Stimulated activated CD4-positive, alpha-beta T cell treated with anti-CD3 and anti-CD28 coated beads, Interleukin-1b, Interleukin-23, amount 100 ng/mL, for 4 hours (primary cell): ENCODE results near the gene THSD4.

Experiments
- DNase-seq, 2 donors: peaks; one replicate each; pipeline ENCODE4 v3.0.0-alpha.2; 2020; ENCODE audit warnings: low read depth in 2 of 2

THSD4 gene

GRCh38 chr15:71097890-71098289 is 17.4 kb upstream of the THSD4 start:
- no peak for DNase-seq

DNA sequence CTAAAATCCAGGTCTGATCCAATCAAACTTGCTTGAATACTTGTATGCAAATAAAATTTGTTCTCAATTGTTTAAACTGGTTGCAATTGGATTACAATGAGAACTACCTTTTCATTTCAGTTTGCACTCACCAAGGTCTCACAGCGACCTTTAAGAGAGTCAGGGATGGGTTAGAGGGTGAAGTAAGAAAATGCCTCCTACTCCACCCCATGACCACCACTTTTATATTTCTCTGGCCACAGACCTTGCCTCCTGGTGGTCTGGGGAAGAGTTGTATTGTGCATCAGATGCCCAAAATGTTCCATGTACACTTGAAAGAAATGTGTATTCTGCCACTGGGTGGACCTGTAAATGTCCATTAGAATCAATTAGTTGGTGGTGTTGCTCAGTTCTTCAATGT is 16.4 kb upstream of the THSD4 start:
- DNase-seq: no peak

DNA sequence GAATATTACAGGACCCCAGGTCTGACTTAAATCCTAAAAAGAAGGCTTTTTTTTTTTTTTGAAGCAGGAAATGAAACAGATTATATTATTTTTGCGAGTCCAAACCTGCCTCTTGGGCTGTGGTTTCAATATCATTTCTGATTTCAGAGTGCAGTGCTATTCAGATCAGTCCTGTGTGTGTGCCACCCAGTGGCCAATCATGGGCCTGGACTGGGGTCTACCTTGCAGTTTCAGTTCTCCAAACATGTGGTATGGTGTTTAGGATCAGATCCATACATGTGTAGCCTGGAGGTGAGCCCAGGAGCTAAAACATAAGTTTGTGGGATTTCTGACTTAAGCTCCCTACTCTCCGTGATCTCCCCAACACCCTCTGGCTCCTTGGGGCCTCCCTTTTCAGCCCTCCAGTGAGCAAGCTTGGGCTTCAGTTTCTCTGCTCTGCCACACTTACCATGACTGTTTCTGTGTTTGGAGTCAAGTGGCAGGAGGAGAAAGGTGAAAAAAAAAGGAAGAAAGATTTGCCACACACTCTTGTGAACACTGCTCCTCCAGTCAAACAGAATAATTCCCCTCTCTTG is 12.1 kb upstream of the THSD4 start:
- DNase-seq: no peak

DNA sequence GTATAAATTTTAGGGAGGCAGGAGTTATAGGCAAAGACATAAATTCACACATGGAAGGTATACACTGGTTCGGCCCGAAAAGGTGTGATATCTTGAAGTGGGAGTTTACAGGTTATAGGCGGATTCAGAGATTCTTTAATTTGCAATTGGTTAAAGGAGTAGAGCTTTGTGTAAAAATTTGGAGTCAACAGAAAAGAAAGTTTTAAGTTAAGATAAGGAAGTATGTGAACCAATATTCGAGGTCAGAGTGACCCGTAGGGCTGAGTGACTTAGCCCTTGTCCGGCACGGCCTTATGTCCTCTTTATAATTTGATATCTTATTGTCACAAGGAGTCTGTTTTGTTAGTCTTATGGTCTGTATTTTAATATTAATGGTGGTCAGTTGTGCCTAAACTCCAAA is 10.6 kb upstream of the THSD4 start:
- no peak for DNase-seq

DNA sequence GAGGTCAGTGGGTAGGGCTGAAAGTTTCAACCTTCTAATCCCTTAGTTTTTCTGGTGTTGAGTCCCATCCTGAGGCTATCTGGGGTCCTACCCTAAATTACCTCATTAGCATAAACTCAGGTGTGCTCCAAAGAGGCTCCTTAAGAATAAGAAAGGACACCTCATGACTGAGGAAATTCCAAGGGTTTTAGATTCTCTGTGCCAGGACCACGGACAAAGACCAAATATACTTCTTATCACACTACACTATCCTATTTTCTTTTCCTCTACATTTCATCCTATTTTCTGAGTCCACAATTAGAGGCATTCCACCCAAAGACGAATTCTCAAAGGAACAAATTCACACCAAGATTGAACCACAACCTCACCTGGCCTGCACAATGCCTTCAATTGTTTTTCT is 9.8 kb upstream of the THSD4 start:
- DNase-seq: no peak

GRCh38 chr15:71106802-71107500 is 8.3 kb upstream of the THSD4 start:
- DNase-seq: no peak

DNA sequence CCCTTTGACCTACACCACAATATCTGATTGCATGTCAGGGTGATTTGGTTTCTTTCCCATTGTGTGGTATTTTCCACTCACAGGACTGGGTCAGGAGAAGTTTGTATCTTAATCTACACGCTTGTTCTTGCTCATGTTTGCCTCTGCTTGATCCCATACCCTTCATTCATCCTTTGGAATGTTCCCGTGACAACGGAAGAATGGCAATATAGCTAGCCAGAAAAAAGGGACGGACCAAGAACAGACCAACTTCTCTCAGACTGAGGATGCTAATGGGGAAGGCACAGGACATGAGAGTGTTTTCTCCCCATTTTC is 7.8 kb upstream of the THSD4 start:
- no peak for DNase-seq

GRCh38 chr15:71109130-71109529 is 6.1 kb upstream of the THSD4 start:
- DNase-seq: no peak

DNA sequence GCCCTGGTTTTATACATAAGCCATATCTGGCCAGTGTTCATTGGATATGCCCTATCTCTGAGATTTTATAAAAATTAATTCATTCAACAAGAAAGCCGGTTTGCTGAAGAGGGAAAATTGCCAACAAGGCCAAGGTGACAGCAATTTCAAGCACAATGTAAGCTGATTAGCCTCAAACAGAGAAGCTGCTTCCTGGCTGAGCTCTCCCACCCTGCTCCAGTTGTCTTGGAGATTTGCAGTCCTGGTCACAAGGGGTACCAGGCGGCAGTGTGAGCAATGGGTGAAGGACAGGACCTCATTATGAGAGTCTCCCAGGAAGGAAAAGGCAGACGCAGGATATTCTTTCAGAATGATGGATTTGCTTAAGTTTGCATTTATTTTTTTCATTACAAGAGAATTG is 5.4 kb upstream of the THSD4 start:
- DNase-seq: no peak

- no peak for DNase-seq
These were observed 4.7 kb upstream of the THSD4 start for GRCh38 chr15:71110405-71111180.

- no peak for DNase-seq
These were observed 4.1 kb upstream of the THSD4 start for GRCh38 chr15:71111181-71111565.

GRCh38 chr15:71111950-71112349 is 3.3 kb upstream of the THSD4 start:
- DNase-seq: no peak

GRCh38 chr15:71112429-71112828 is 2.8 kb upstream of the THSD4 start:
- DNase-seq: no peak

DNA sequence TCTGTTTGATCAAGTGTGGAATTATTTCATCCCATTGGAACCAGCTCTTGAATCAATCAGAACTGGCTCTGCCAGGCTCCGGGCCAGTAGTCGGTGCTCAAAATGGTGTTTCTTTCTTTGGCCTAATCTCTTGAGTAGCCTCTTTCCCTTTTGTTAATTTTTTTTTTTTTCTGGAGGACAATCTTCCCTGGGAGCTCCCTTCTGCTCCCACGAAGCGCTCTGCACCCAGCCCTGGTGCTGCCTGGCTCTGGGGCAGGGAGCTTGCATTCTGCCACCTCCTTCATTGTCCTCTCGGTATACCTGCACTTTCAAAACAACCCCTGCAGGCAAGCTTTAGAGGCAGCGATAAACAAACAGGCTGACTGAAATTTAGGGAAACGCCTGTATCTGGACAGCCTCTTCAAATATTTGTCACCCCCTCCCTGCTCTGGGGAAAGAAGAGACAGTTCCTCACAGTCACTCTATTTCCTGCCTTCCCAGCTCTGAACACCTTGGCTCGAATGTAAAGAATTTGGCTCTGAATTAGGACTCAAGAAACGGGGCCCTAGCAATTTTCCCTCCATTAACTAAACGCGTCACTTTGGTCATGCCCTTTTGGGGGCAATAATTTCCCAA is 1.1 kb upstream of the THSD4 start:
- no peak for DNase-seq

DNA sequence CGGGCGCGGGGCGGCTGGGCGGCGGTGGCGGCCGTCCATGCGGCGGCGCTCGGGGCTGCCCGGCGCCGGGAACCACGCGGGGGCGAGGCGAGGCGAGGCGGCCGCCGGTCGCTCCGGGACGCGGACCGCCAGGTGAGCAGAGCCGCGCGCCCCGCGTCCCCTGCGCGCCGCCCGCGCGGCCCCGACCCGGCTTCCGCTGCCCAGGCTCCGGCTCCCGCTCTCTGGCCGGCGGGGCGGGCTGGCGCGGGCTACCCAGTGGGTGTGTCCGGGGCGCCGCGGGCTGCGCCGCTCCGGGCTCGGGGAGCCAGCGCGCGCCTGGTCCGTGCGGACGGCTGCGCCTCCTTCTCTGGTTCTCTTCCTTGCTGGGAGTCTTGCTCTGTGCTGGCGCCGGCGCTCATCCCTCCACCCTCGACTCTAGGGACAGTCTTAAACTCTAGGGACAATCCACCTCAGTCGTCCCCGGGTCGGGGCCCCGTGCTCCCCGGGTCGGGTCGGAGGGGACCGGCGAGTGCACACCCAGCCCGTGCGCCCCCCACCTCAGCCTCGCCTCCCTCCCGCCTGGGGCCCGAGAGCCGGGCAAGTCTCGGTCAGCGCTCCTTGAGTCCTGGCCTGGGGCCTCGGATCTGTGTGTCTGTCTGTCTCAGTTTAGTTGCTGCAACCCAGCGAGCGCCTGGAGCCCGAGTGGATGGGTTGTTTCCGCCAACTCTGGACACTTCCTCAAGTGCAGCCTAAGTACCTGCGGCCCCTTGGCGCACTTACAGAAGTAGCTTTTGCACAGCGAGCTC is 488 bp downstream of the THSD4 start:
- no peak for DNase-seq

DNA sequence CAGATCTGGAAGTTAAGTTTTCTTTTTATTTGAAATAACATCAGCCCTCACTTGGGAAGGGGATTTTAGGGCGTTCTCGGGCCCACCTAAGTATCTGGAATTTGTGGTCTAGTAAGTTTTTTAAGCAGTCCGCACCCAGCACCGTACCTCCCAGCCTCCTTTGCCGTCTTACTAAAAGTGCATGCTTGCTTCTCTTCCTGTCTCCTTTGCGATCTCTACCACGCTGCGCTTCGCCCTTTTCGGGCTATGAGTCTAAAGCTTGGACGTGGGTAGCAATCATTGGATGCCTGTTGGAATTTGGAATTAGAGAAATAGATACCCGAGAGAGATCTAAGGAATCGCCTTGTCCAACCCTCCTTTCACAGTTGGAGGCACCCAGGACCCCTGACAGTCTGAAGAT is 1.1 kb downstream of the THSD4 start:
- DNase-seq: no peak

DNA sequence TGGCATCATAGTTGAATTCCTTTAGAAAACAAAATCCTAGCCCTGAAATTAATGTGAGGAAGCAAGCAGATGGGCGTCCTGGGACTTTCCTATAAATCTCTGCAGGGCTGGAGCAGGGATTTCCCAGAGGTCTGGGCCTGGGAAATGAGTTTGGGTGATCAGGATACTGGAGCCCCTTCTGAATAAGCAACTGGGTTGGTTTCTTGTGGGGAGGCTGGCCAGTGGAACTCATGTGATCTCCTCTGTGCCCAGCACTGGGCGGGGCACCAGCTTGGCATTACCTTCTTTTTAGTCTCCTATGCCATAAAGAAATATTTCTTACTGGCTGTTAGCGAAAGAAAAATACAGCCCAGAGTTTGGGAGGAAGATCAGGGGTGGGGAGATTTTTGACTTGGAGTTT is 1.7 kb downstream of the THSD4 start:
- DNase-seq: no peak

GRCh38 chr15:71117714-71118305 is 2.5 kb downstream of the THSD4 start:
- no peak for DNase-seq

DNA sequence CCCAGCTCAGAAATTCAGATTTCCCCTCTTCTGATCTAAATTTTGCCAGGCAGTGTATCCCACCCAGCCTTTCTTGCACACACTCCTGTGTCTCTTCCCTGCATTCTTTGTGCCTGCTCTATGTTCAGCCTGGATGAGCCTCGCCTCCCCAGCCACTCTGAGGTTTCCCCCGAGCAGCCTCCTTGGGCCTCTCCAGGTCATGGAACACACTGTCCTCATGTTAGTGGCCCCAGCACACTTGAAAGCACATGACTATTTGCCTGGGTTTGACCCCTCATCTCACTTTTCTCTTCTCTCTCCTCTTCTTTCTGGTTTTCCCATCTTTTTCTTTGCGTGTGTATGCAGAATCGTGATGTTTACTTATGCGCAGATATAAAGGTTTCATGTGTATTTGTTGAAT is 3.1 kb downstream of the THSD4 start:
- no peak for DNase-seq

- no peak for DNase-seq
These were observed 3.8 kb downstream of the THSD4 start for GRCh38 chr15:71118881-71119632.

- DNase-seq: no peak
These were observed 5.2 kb downstream of the THSD4 start for GRCh38 chr15:71120428-71120944.
